ENCODE data around the gene CD44.

CD44 gene

GRCh38 chr11:35160902-35161597 is 22.1 kb downstream of the CD44 start:
- DNase-seq: no peak

GRCh38 chr11:35162745-35163144 is 23.8 kb downstream of the CD44 start:
- DNase-seq: no peak

- DNase-seq: no peak
These were observed 24.2 kb downstream of the CD44 start for GRCh38 chr11:35163209-35163608.

GRCh38 chr11:35163702-35164496 is 24.9 kb downstream of the CD44 start:
- DNase-seq: peak; percentile 44 to 50

GRCh38 chr11:35165030-35165422 is 26.1 kb downstream of the CD44 start:
- no peak for DNase-seq

- DNase-seq: peak; percentile 73 to 84
These were observed 26.7 kb downstream of the CD44 start for GRCh38 chr11:35165423-35166368.

GRCh38 chr11:35166369-35167360 is 27.7 kb downstream of the CD44 start:
- DNase-seq: peak; percentile 23 to 44

GRCh38 chr11:35167426-35167954 is 28.5 kb downstream of the CD44 start:
- DNase-seq: no peak

- no peak for DNase-seq
These were observed 29.7 kb downstream of the CD44 start for GRCh38 chr11:35168671-35169070.

GRCh38 chr11:35169112-35169511 is 30.1 kb downstream of the CD44 start:
- no peak for DNase-seq

- no peak for DNase-seq
These were observed 30.8 kb downstream of the CD44 start for GRCh38 chr11:35169754-35170153.

- no peak for DNase-seq
These were observed 31.5 kb downstream of the CD44 start for GRCh38 chr11:35170503-35170902.

GRCh38 chr11:35171226-35171625 is 32.3 kb downstream of the CD44 start:
- DNase-seq: no peak

- no peak for DNase-seq
These were observed 34.1 kb downstream of the CD44 start for GRCh38 chr11:35173011-35173511.

GRCh38 chr11:35173616-35174566 is 34.9 kb downstream of the CD44 start:
- DNase-seq: no peak

GRCh38 chr11:35174666-35175065 is 35.7 kb downstream of the CD44 start:
- DNase-seq: no peak

- no peak for DNase-seq
These were observed 38.4 kb downstream of the CD44 start for GRCh38 chr11:35177370-35177769.

GRCh38 chr11:35178067-35178805 is 39.3 kb downstream of the CD44 start:
- no peak for DNase-seq

- DNase-seq: peak in 1 of 2 donors; percentile 56
These were observed 39.9 kb downstream of the CD44 start for GRCh38 chr11:35178873-35179272.

Data from stimulated activated CD4-positive, alpha-beta T cell treated with anti-CD3 and anti-CD28 coated beads, Interleukin-2, amount 100 ng/mL, for 24 hours (primary cell).